BLaER1 treated with 17β-estradiol and CSF1 and Interleukin-3, amounts not matched to agents 10 nM and 100 nM (cell line): ENCODE measurements around the gene AQP12B.

Experiments used
- H3K27ac ChIP-seq, 11 experiments: shearing (Covaris generic); formaldehyde crosslinking; 2 replicates each; pipeline ENCODE4 v1.8.1; 2022
- H3K27me3 ChIP-seq, 11 experiments: shearing (Covaris generic); formaldehyde crosslinking; 2 replicates each; pipeline ENCODE4 v1.8.1; 2022
- H3K36me3 ChIP-seq, 11 experiments: shearing (Covaris generic); formaldehyde crosslinking; 2 replicates each; pipeline ENCODE4 v1.8.1; 2022
- H3K4me1 ChIP-seq, 10 experiments: shearing (Covaris generic); formaldehyde crosslinking; 2 replicates each; pipeline ENCODE4 v1.8.1; 2022
- H3K4me2 ChIP-seq, 11 experiments: shearing (Covaris generic); formaldehyde crosslinking; 2 replicates each; pipeline ENCODE4 v1.8.1; 2022
- H3K4me3 ChIP-seq, 10 experiments: shearing (Covaris generic); formaldehyde crosslinking; 2 replicates each; pipeline ENCODE4 v1.8.1; 2022
- H3K9ac ChIP-seq, 11 experiments: shearing (Covaris generic); formaldehyde crosslinking; 2 replicates each; pipeline ENCODE4 v1.8.1; 2022
- H3K9me3 ChIP-seq, 11 experiments: shearing (Covaris generic); formaldehyde crosslinking; replicated peaks in 1 of 11; 2 replicates each; pipeline ENCODE4 v1.8.1; 2022
- H4K20me1 ChIP-seq, 11 experiments: shearing (Covaris generic); formaldehyde crosslinking; 2 replicates each; pipeline ENCODE4 v1.8.1; 2022
- Cebpa-rat ChIP-seq, 11 experiments: shearing (Covaris generic); IDR thresholded peaks; 2 replicates each; pipeline ENCODE4 v1.8.1; 2022

AQP12B gene

GRCh38 chr2:240635998-240636547 lies 46.6 kb downstream of the AQP12B start:
- H3K27me3 ChIP-seq: no peaks in the 10 kb centered on the region
- H3K4me1 ChIP-seq: no peaks in the 10 kb centered on the region
- H3K36me3 ChIP-seq: peaks cover 0 to 11% (median 0%) of the 10 kb centered on the region in 11 experiments; a peak in 7 of 22 replicates
- H4K20me1 ChIP-seq: no peaks in the 10 kb centered on the region
- no peak overlapping the region for H3K27ac ChIP-seq
- TF ChIP-seq Cebpa-rat (IDR thresholded peaks at IDR 0.05): no peak
- H3K9ac ChIP-seq: no peak overlapping the region
- H3K4me2 ChIP-seq: no peak overlapping the region
- no peak overlapping the region for H3K4me3 ChIP-seq
- peaks cover 46 to 75% (median 60%) of the 10 kb centered on the region in 11 experiments for H3K9me3 ChIP-seq

- no peaks in the 10 kb centered on the region for H4K20me1 ChIP-seq
- H3K27ac ChIP-seq: no peak overlapping the region
- H3K9ac ChIP-seq: no peak overlapping the region
- TF ChIP-seq Cebpa-rat (IDR thresholded peaks at IDR 0.05): no peak
- no peaks in the 10 kb centered on the region for H3K4me1 ChIP-seq
- no peaks in the 10 kb centered on the region for H3K27me3 ChIP-seq
- H3K9me3 ChIP-seq: peaks cover 46 to 68% (median 57%) of the 10 kb centered on the region in 11 experiments
- H3K4me2 ChIP-seq: no peak overlapping the region
- H3K4me3 ChIP-seq: no peak overlapping the region
- peaks cover 0 to 12% (median 6%) of the 10 kb centered on the region in 11 experiments; a peak in 8 of 22 replicates for H3K36me3 ChIP-seq
These were observed 47.3 kb downstream of the AQP12B start for GRCh38 chr2:240635121-240635997.

GRCh38 chr2:240632306-240632721 lies 50.4 kb downstream of the AQP12B start:
- H3K27me3 ChIP-seq: no peaks in the 10 kb centered on the region

GRCh38 chr2:240631548-240632305 lies 51.0 kb downstream of the AQP12B start:
- no peak for TF ChIP-seq Cebpa-rat (IDR thresholded peaks at IDR 0.05)
- H3K27me3 ChIP-seq: no peaks in the 10 kb centered on the region
- H3K4me1 ChIP-seq: peaks cover 15 to 25% (median 23%) of the 10 kb centered on the region in 10 experiments
- H3K9ac ChIP-seq: no peak overlapping the region
- no peak overlapping the region for H3K4me3 ChIP-seq
- H3K36me3 ChIP-seq: peaks cover 0 to 16% (median 6%) of the 10 kb centered on the region in 11 experiments; a peak in 8 of 22 replicates
- H3K9me3 ChIP-seq: peaks cover 38 to 50% (median 45%) of the 10 kb centered on the region in 11 experiments
- no peaks in the 10 kb centered on the region for H4K20me1 ChIP-seq
- H3K4me2 ChIP-seq: no peak overlapping the region
- H3K27ac ChIP-seq: no peak overlapping the region

More at GRCh38 chr2:240632306-240632721, 50.4 kb downstream of the AQP12B start:
- peaks cover 38 to 50% (median 45%) of the 10 kb centered on the region in 11 experiments for H3K9me3 ChIP-seq
- H3K4me1 ChIP-seq: peaks cover 9 to 19% (median 17%) of the 10 kb centered on the region in 10 experiments
- no peaks in the 10 kb centered on the region for H4K20me1 ChIP-seq
- H3K4me2 ChIP-seq: no peak overlapping the region
- no peak for TF ChIP-seq Cebpa-rat (IDR thresholded peaks at IDR 0.05)
- peaks cover 0 to 16% (median 6%) of the 10 kb centered on the region in 11 experiments; a peak in 8 of 22 replicates for H3K36me3 ChIP-seq
- no peak overlapping the region for H3K9ac ChIP-seq
- H3K4me3 ChIP-seq: no peak overlapping the region
- H3K27ac ChIP-seq: no peak overlapping the region

DNA sequence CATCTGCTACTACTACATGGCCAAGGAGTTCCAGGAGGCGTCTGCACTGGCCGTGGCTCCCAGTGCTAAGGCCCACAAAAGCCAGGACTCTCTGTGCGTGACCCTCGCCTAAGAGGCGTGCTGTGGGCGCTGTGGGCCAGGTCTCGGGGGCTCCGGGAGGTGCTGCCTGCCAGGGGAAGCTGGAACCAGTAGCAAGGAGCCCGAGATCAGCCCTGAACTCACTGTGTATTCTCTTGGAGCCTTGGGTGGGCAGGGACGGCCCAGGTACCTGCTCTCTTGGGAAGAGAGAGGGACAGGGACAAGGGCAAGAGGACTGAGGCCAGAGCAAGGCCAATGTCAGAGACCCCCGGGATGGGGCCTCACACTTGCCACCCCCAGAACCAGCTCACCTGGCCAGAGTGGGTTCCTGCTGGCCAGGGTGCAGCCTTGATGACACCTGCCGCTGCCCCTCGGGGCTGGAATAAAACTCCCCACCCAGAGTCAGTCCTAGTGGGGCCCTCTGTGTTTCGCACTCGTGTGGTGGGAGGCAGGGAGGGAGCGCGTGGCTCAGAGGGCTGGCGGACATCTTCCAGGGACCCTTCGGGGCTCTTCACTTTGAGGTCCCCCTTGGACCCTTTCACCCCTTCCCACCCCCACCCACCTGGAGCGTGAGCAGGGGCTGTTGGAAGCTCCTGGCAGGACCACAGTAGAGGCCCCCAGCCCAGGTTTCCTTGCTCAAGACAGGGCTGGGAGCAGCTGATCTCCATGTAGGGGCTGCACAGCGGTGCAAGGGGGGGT lies 51.7 kb downstream of the AQP12B start:
- Histone ChIP-seq H3K27me3 (no peaks in the 10 kb centered on the region), H3K27ac (no peak overlapping the region), H3K4me1 (peaks cover 21 to 32% (median 29%) of the 10 kb centered on the region in 10 experiments), H3K4me3 (no peak overlapping the region), H3K9ac (no peak overlapping the region), H4K20me1 (no peaks in the 10 kb centered on the region), H3K36me3 (peaks cover 0 to 16% (median 6%) of the 10 kb centered on the region in 11 experiments; a peak in 8 of 22 replicates), H3K4me2 (no peak overlapping the region), H3K9me3 (peaks cover 38 to 45% (median 44%) of the 10 kb centered on the region in 11 experiments)
- no peak for TF ChIP-seq Cebpa-rat (IDR thresholded peaks at IDR 0.05)

GRCh38 chr2:240629968-240630770 lies 52.5 kb downstream of the AQP12B start:
- TF ChIP-seq Cebpa-rat (IDR thresholded peaks at IDR 0.05): no peak

DNA sequence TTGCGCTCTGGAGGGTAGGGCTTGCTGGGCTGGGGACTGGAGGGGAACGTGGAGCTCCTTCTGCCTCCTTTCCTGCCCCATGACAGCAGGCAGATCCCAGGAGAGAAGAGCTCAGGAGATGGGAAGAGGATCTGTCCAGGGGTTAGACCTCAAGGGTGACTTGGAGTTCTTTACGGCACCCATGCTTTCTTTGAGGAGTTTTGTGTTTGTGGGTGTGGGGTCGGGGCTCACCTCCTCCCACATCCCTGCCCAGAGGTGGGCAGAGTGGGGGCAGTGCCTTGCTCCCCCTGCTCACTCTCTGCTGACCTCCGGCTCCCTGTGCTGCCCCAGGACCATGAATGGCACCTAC lies 53.1 kb downstream of the AQP12B start:
- H3K4me3 ChIP-seq: no peak overlapping the region
- no peaks in the 10 kb centered on the region for H4K20me1 ChIP-seq
- H3K36me3 ChIP-seq: peaks cover 0 to 16% (median 6%) of the 10 kb centered on the region in 11 experiments; a peak in 8 of 22 replicates
- H3K27me3 ChIP-seq: no peaks in the 10 kb centered on the region
- peaks cover 27 to 31% (median 31%) of the 10 kb centered on the region in 11 experiments for H3K9me3 ChIP-seq
- no peak overlapping the region for H3K4me2 ChIP-seq
- peaks cover 31 to 46% (median 40%) of the 10 kb centered on the region in 10 experiments for H3K4me1 ChIP-seq
- H3K9ac ChIP-seq: no peak overlapping the region
- no peak overlapping the region for H3K27ac ChIP-seq
- no peak for TF ChIP-seq Cebpa-rat (IDR thresholded peaks at IDR 0.05)

More at GRCh38 chr2:240629968-240630770, 52.5 kb downstream of the AQP12B start:
- no peak overlapping the region for H3K4me2 ChIP-seq
- no peak overlapping the region for H3K9ac ChIP-seq
- H3K36me3 ChIP-seq: peaks cover 0 to 16% (median 6%) of the 10 kb centered on the region in 11 experiments; a peak in 8 of 22 replicates
- no peaks in the 10 kb centered on the region for H3K27me3 ChIP-seq
- H4K20me1 ChIP-seq: no peaks in the 10 kb centered on the region
- peaks cover 33 to 37% (median 36%) of the 10 kb centered on the region in 11 experiments for H3K9me3 ChIP-seq
- no peak overlapping the region for H3K4me3 ChIP-seq
- H3K27ac ChIP-seq: no peak overlapping the region
- H3K4me1 ChIP-seq: peaks cover 25 to 40% (median 35%) of the 10 kb centered on the region in 10 experiments
